ENCODE data around the gene RUNX2. TPM values are rescaled to one million over a fixed set of nuclear protein-coding genes. Genes with fewer than 3 reads are reported as not detected.

Gene RUNX2
- total RNA-seq, 1 experiment from 2014 or later: 7.0 TPM

- DNase-seq (ENCODE audit: low read depth, low spot score) (no peak), ATAC-seq (no peak)
- CTCF ChIA-PET: interaction anchor here (1.0 kb wide), 1 partner anchor 377 kb away, joined by 3 read pairs; no protein-coding TSS in a partner anchor
- no peaks in the 10 kb centered on the region for H3K36me3 ChIP-seq (ENCODE audit: control insufficient read depth, insufficient read depth, low read length)
- H3K27me3 ChIP-seq (ENCODE audit: control insufficient read depth, insufficient read depth, low read length): no peaks in the 10 kb centered on the region
- no peaks in the 10 kb centered on the region for H3K4me1 ChIP-seq (ENCODE audit: control insufficient read depth, insufficient read depth, low read length)
- in situ Hi-C loops (cut with HindIII; ENCODE audit: low pct_unique_long_range_greater_than_20kb, low sequenced_read_pairs): no loop called here
- no TSS peak for BruUV-seq (replicated peaks)
- no peaks in the 10 kb centered on the region for H3K9me3 ChIP-seq (ENCODE audit: control insufficient read depth, insufficient read depth, low read depth, low read length)
- TF ChIP-seq TCF7L2 (IDR thresholded peaks at IDR 0.05; ENCODE audit: low read depth, low read length): no peak
- TF ChIP-seq CTCF (IDR thresholded peaks at IDR 0.05): no peak
- TF ChIP-seq REST (IDR thresholded peaks at IDR 0.05; ENCODE audit: insufficient read depth in 1 of 2, low read depth in 2 of 2, low read length in 1 of 2): no peak
- no peak for TF ChIP-seq SIN3A (IDR thresholded peaks at IDR 0.05; ENCODE audit: borderline replicate concordance, insufficient read depth, low read depth, low read length)
- TF ChIP-seq POLR2AphosphoS5 (IDR thresholded peaks at IDR 0.05; ENCODE audit: low read depth, low read length): no peak
- no peak overlapping the region for H3K4me3 ChIP-seq (ENCODE audit: low read depth in 2 of 2, low read length in 2 of 2)
- intact Hi-C loops (cut with micrococcal nuclease; ENCODE audit: unreplicated experiment): no loop called here
- POLR2A ChIA-PET: no interaction called here
- H3K27ac ChIP-seq (ENCODE audit: low read length): no peak overlapping the region
These were observed 217.3 kb downstream of the RUNX2 start for GRCh38 chr6:45545416-45545815.

- in situ Hi-C loops (cut with HindIII; ENCODE audit: low pct_unique_long_range_greater_than_20kb, low sequenced_read_pairs): no loop called here
- POLR2A ChIA-PET: no interaction called here
These were observed 220.8 kb downstream of the RUNX2 start for GRCh38 chr6:45548657-45549515.

More at GRCh38 chr6:45548657-45549515, 220.8 kb downstream of the RUNX2 start:
- no peak overlapping the region for H3K4me3 ChIP-seq (ENCODE audit: low read depth in 2 of 2, low read length in 2 of 2)
- DNase-seq (ENCODE audit: low read depth, low spot score): no peak
- H3K27ac ChIP-seq (ENCODE audit: low read length): no peak overlapping the region
- no TSS peak for BruUV-seq (replicated peaks)
- intact Hi-C loops (cut with micrococcal nuclease; ENCODE audit: unreplicated experiment): no loop called here
- 0 out of 2 replicates have a peak, but pooled peaks have one; percentile 26 for ATAC-seq
- CTCF ChIA-PET: no interaction called here
- no peaks in the 10 kb centered on the region for H3K4me1 ChIP-seq (ENCODE audit: control insufficient read depth, insufficient read depth, low read length)
- no peaks in the 10 kb centered on the region for H3K27me3 ChIP-seq (ENCODE audit: control insufficient read depth, insufficient read depth, low read length)
- no peaks in the 10 kb centered on the region for H3K9me3 ChIP-seq (ENCODE audit: control insufficient read depth, insufficient read depth, low read depth, low read length)
- H3K36me3 ChIP-seq (ENCODE audit: control insufficient read depth, insufficient read depth, low read length): no peaks in the 10 kb centered on the region
- TF ChIP-seq POLR2AphosphoS5 (IDR thresholded peaks at IDR 0.05; ENCODE audit: low read depth, low read length) (no peak), TCF7L2 (IDR thresholded peaks at IDR 0.05; ENCODE audit: low read depth, low read length) (no peak), REST (IDR thresholded peaks at IDR 0.05; ENCODE audit: insufficient read depth in 1 of 2, low read depth in 2 of 2, low read length in 1 of 2) (no peak), CTCF (IDR thresholded peaks at IDR 0.05) (no peak)
